ENCODE results near the gene GPR146. TPM values are rescaled to one million over a fixed set of nuclear protein-coding genes. Genes with fewer than 3 reads are reported as not detected.

Gene GPR146
- total and polyA plus RNA-seq, 2 of the 8 experiments (the other 6 are each of a cell fraction or from before 2014, with no cell fraction given) = 1.8 to 2.7 TPM

DNA sequence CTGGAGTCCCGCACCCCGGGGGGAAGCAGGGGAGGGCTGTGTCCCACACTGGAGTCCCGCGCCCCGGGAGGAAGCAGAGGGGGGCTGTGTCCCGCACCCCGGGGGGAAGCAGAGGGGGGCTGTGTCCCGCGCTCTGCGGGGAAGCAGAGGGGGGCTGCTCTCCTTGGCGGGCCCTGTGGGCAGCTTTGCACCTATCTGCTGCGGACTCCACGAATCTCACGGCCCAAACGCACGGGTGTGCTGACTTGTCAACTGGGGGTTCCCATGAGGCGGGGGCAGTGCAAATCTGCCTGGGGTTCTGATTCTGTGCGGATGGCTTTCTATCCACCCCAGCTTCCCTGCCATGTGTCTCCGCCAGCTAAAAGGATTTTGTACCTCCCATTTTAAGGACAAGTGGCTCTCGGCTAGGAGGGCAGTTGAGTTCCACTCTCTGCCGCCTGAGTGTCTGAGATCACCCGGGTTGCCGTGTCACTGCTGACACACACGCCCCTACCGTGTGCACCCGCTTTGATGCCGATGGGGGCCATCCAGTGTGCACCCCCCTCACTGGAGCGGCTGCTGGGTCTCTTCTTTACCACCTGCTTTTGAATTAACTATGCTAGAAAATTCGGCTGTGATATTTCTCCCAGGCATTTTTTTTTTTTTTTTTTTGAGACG is 64.0 kb downstream of the GPR146 start (continued):
- TF ChIP-seq, protein P1, sequence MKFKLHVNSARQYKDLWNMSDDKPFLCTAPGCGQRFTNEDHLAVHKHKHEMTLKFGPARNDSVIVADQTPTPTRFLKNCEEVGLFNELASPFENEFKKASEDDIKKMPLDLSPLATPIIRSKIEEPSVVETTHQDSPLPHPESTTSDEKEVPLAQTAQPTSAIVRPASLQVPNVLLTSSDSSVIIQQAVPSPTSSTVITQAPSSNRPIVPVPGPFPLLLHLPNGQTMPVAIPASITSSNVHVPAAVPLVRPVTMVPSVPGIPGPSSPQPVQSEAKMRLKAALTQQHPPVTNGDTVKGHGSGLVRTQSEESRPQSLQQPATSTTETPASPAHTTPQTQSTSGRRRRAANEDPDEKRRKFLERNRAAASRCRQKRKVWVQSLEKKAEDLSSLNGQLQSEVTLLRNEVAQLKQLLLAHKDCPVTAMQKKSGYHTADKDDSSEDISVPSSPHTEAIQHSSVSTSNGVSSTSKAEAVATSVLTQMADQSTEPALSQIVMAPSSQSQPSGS (IDR thresholded peaks at IDR 0.05; ENCODE audit: low read length) = no peak
- TF ChIP-seq HDAC2 (IDR thresholded peaks at IDR 0.05; ENCODE audit: borderline replicate concordance in 1 of 2, low read depth in 2 of 2, low read length in 2 of 2) (no peak), SIN3A (conservative IDR thresholded peaks at IDR 0.05 in 1 of 2, IDR thresholded peaks at IDR 0.05 in 1 of 2; ENCODE audit: low read depth in 1 of 2, low read length in 2 of 2) (no peak), RNF2 (IDR thresholded peaks at IDR 0.05; ENCODE audit: borderline replicate concordance, low read depth, low read length, missing control alignments, poor library complexity, severe bottlenecking) (no peak), TCF12 (IDR thresholded peaks at IDR 0.05; ENCODE audit: low read depth, low read length) (no peak), SP1 (IDR thresholded peaks at IDR 0.05; ENCODE audit: low read depth, low read length) (no peak), SP2 (IDR thresholded peaks at IDR 0.05; ENCODE audit: low read length) (no peak)

MicroRNAs within 50 kb of the gene (microRNA counts, 767-probe panel; counts per million panel counts)
- microRNA hsa-miR-339-3p = 879 counts per million, percentile 95 among the panel's probes with 10 or more counts
- microRNA hsa-miR-339-5p = 879 counts per million, percentile 95 among the panel's probes with 10 or more counts

Small RNA genes within 50 kb of the gene (microRNA-seq; reads per million reads assigned to microRNA genes)
- 78.0 to 109 reads per million in 2 experiments for gene MIR339 (ENCODE audit: borderline microRNAs expressed in 2 of 2, borderline number of aligned reads in 2 of 2, borderline replicate concordance in 1 of 2)

Small RNA genes within 50 kb of the gene (small RNA-seq; reads per million reads assigned to genes)
- gene MIR339 (ENCODE audit: insufficient read depth) = 185 reads per million, percentile 98 among the genes with 10 or more reads in this experiment

Other genes starting within 250 kb of the GPR146 start
- gene SUN1, start 212.1 kb upstream of the GPR146 start, total RNA-seq (2021; fragmentation: NEBNext Ultra II Directional; extraction: Animal tissue kit (Norgen Biotek cat#: 25700)) = 105 and 108 TPM in 2 replicates
- 158 and 324 TPM in 2 replicates for gene SUN1, start 212.1 kb upstream of the GPR146 start, polyA plus RNA-seq (2011; rRNA removed)
- 52.1 and 56.7 TPM in 2 replicates for gene GET4, start 168.0 kb upstream of the GPR146 start, total RNA-seq (2021; fragmentation: NEBNext Ultra II Directional; extraction: Animal tissue kit (Norgen Biotek cat#: 25700))
- 74.1 and 95.0 TPM in 2 replicates for gene GET4, start 168.0 kb upstream of the GPR146 start, polyA plus RNA-seq (2011; rRNA removed)
- gene ADAP1, start 89.9 kb upstream of the GPR146 start, total RNA-seq (2021; fragmentation: NEBNext Ultra II Directional; extraction: Animal tissue kit (Norgen Biotek cat#: 25700)) = 5.4 and 5.8 TPM in 2 replicates
- 6.1 and 8.1 TPM in 2 replicates for gene ADAP1, start 89.9 kb upstream of the GPR146 start, polyA plus RNA-seq (2011; rRNA removed)
- 7.9 and 9.0 TPM in 2 replicates for gene COX19, start 69.0 kb upstream of the GPR146 start, total RNA-seq (2021; fragmentation: NEBNext Ultra II Directional; extraction: Animal tissue kit (Norgen Biotek cat#: 25700))
- 3.9 and 5.8 TPM in 2 replicates for gene COX19, start 69.0 kb upstream of the GPR146 start, polyA plus RNA-seq (2011; rRNA removed)
- not detected in 2 replicates for gene CYP2W1, start 61.4 kb upstream of the GPR146 start, total RNA-seq (2021; fragmentation: NEBNext Ultra II Directional; extraction: Animal tissue kit (Norgen Biotek cat#: 25700))
- 0.05 TPM in 1 of 2 replicates, not detected in the other for gene CYP2W1, start 61.4 kb upstream of the GPR146 start, polyA plus RNA-seq (2011; rRNA removed)
- 0.24 and 0.52 TPM in 2 replicates for gene GPER1, start 43.6 kb downstream of the GPR146 start, total RNA-seq (2021; fragmentation: NEBNext Ultra II Directional; extraction: Animal tissue kit (Norgen Biotek cat#: 25700))
- gene GPER1, start 43.6 kb downstream of the GPR146 start, polyA plus RNA-seq (2011; rRNA removed) = 0.47 and 0.78 TPM in 2 replicates
- 15.5 and 16.6 TPM in 2 replicates for gene ZFAND2A, start 115.7 kb downstream of the GPR146 start, total RNA-seq (2021; fragmentation: NEBNext Ultra II Directional; extraction: Animal tissue kit (Norgen Biotek cat#: 25700))
- 17.7 and 20.3 TPM in 2 replicates for gene ZFAND2A, start 115.7 kb downstream of the GPR146 start, polyA plus RNA-seq (2011; rRNA removed)
- gene UNCX, start 188.3 kb downstream of the GPR146 start, total RNA-seq (2021; fragmentation: NEBNext Ultra II Directional; extraction: Animal tissue kit (Norgen Biotek cat#: 25700)) = not detected in 2 replicates
- 0.03 TPM in 1 of 2 replicates, not detected in the other for gene UNCX, start 188.3 kb downstream of the GPR146 start, polyA plus RNA-seq (2011; rRNA removed)

Measured in H1 (cell line).